HG03439 (cell line): ENCODE results near the gene SDF2.
"Not testable (repeated sequence)": the region's sequence is repeated elsewhere in the genome, so short reads cannot be mapped to it uniquely, and the experiment has no call there.

Experiments
- ATAC-seq: cut with Tn5 transposase; IDR thresholded peaks from one replicate; pipeline ENCODE4 v1.9.1; 2021; ENCODE audit warnings: mild to moderate bottlenecking, moderate library complexity; ENCODE audit not compliant: unreplicated experiment

The SDF2 gene

GRCh38 chr17:28685366-28685765 lies 23.7 kb upstream of the SDF2 start:
- no peak for ATAC-seq

GRCh38 chr17:28684963-28685362 lies 23.3 kb upstream of the SDF2 start:
- no peak for ATAC-seq

- ATAC-seq = no peak
Measured at GRCh38 chr17:28682655-28683054, 20.9 kb upstream of the SDF2 start.

- ATAC-seq = no peak
Measured at GRCh38 chr17:28675980-28676379, 14.3 kb upstream of the SDF2 start.

- no peak for ATAC-seq
Measured at GRCh38 chr17:28675490-28675889, 13.8 kb upstream of the SDF2 start.

GRCh38 chr17:28669918-28670317 lies 8.2 kb upstream of the SDF2 start:
- no peak for ATAC-seq

- no peak for ATAC-seq
Measured at GRCh38 chr17:28667870-28668269, 6.2 kb upstream of the SDF2 start.

GRCh38 chr17:28665994-28666393 lies 4.3 kb upstream of the SDF2 start:
- no peak for ATAC-seq

- no peak for ATAC-seq
Measured at GRCh38 chr17:28663723-28664122, 2.0 kb upstream of the SDF2 start.

GRCh38 chr17:28662527-28662829 lies 772 bp upstream of the SDF2 start:
- ATAC-seq = no peak

- ATAC-seq = not testable (repeated sequence)
Measured at GRCh38 chr17:28659497-28659881, 2.2 kb downstream of the SDF2 start.

GRCh38 chr17:28658766-28659496 lies 2.8 kb downstream of the SDF2 start:
- ATAC-seq = not testable (repeated sequence)

- not testable (repeated sequence) for ATAC-seq
Measured at GRCh38 chr17:28658342-28658741, 3.4 kb downstream of the SDF2 start.

- no peak for ATAC-seq
Measured at GRCh38 chr17:28657756-28658155, 4.0 kb downstream of the SDF2 start.

GRCh38 chr17:28655160-28655559 lies 6.5 kb downstream of the SDF2 start:
- no peak for ATAC-seq

GRCh38 chr17:28648698-28649097 lies 13.0 kb downstream of the SDF2 start:
- ATAC-seq = no peak

- no peak for ATAC-seq
Measured at GRCh38 chr17:28646039-28646754, 15.5 kb downstream of the SDF2 start.

GRCh38 chr17:28645576-28645939 lies 16.1 kb downstream of the SDF2 start:
- peak; percentile 0 for ATAC-seq

GRCh38 chr17:28644787-28645575 lies 16.7 kb downstream of the SDF2 start, which contains the start of gene BLTP2:
Gene BLTP2, minus strand, starts transcription at chr17:28645158. Its CDS starts 102 bp downstream, at chr17:28645056.
- peak; percentile 80 for ATAC-seq

GRCh38 chr17:28643983-28644786 lies 17.5 kb downstream of the SDF2 start:
- peak; percentile 5 for ATAC-seq

GRCh38 chr17:28641579-28641978 lies 20.1 kb downstream of the SDF2 start:
- no peak for ATAC-seq
